Neutrophil (primary cell): Measurements from ENCODE around the gene RPL6.
A peak's percentile ranks its signal among the peaks of the same experiment; 100 is the strongest.
"Not testable (repeated sequence)": the region's sequence is repeated elsewhere in the genome, so short reads cannot be mapped to it uniquely, and the experiment has no call there.

Experiments used
- H3K27ac ChIP-seq: fragments of 200-600 bp; sonication (generic); 2 replicates; pipeline ENCODE4 v1.5.1; 2016; ENCODE audit warnings: mild to moderate bottlenecking, moderate library complexity
- H3K27me3 ChIP-seq: fragments of 200-600 bp; sonication (generic); 2 replicates; pipeline ENCODE4 v1.6.0; 2016; ENCODE audit warnings: mild to moderate bottlenecking
- H3K36me3 ChIP-seq: fragments of 200-600 bp; sonication (generic); 2 replicates; pipeline ENCODE4 v1.5.1; 2017
- H3K4me1 ChIP-seq, 2 experiments: fragments of 200-600 bp in 1 of 2; sonication (generic) in 1 of 2; 1 replicate in 1 of 2; 2 replicates in 1 of 2; pipeline versions ENCODE4 v1.5.1 to v1.6.1; 2013 to 2016; ENCODE audit warnings: low read depth in 1 of 2, low read length in 1 of 2, mild to moderate bottlenecking in 1 of 2, moderate library complexity in 1 of 2; ENCODE audit not compliant: control insufficient read depth in 1 of 2, insufficient read depth in 1 of 2
- H3K4me3 ChIP-seq, 2 experiments: fragments of 200-600 bp in 1 of 2; sonication (generic) in 1 of 2; 1 replicate in 1 of 2; 2 replicates in 1 of 2; pipeline ENCODE4 v1.5.1; 2013 to 2016; ENCODE audit warnings: low read depth in 1 of 2, low read length in 1 of 2, mild to moderate bottlenecking in 1 of 2, moderate library complexity in 1 of 2
- H3K9me3 ChIP-seq: fragments of 200-600 bp; sonication (generic); 2 replicates; pipeline ENCODE4 v1.5.1; 2016
- CTCF ChIP-seq: fragments of 200-600 bp; sonication (generic); IDR thresholded peaks from 2 replicates; pipeline ENCODE4 v1.5.1; 2016; ENCODE audit warnings: antibody characterized with exemption

The RPL6 gene

GRCh38 chr12:112418608-112419296 lies 9.3 kb upstream of the RPL6 start, which contains the start of gene PTPN11:
TSS of gene PTPN11 (plus strand) at chr12:112418947. CDS start at chr12:112419112, 165 bp downstream.
- no peaks in the 10 kb centered on the region for H3K27me3 ChIP-seq
- peak; percentile 30 for TF ChIP-seq CTCF
- H3K27ac ChIP-seq = peak within 1 kb of the TSS; percentile 92
- no peaks in the 10 kb centered on the region for H3K9me3 ChIP-seq
- peak within 1 kb of the TSS; percentile 86 to 97 for H3K4me3 ChIP-seq
- H3K4me1 ChIP-seq = peaks cover 14 to 16% of the 10 kb centered on the region in 2 experiments
- H3K36me3 ChIP-seq = no peaks in the 10 kb centered on the region

- no peaks in the 10 kb centered on the region for H3K27me3 ChIP-seq
- no peaks in the 10 kb centered on the region for H3K36me3 ChIP-seq
- peaks cover 14 to 16% of the 10 kb centered on the region in 2 experiments for H3K4me1 ChIP-seq
- H3K27ac ChIP-seq = peak overlapping the region; percentile 92
- peak overlapping the region; percentile 86 to 97 for H3K4me3 ChIP-seq
- no peak for TF ChIP-seq CTCF
- no peaks in the 10 kb centered on the region for H3K9me3 ChIP-seq
These were observed 8.8 kb upstream of the RPL6 start for GRCh38 chr12:112418273-112418607.

- H3K9me3 ChIP-seq, H3K27me3 ChIP-seq, H3K27ac ChIP-seq, H3K4me3 ChIP-seq, H3K36me3 ChIP-seq: not testable (repeated sequence)
- H3K4me1 ChIP-seq = peaks cover 14 to 16% of the 10 kb centered on the region in 2 experiments
These were observed 6.1 kb upstream of the RPL6 start for GRCh38 chr12:112415457-112415856.

- Histone ChIP-seq H3K4me3 (no peak overlapping the region), H3K27me3 (no peaks in the 10 kb centered on the region), H3K4me1 (peaks cover 7 to 8% of the 10 kb centered on the region in 2 experiments), H3K36me3 (no peaks in the 10 kb centered on the region), H3K27ac (no peak overlapping the region), H3K9me3 (no peaks in the 10 kb centered on the region)
- no peak for TF ChIP-seq CTCF
These were observed 4.6 kb upstream of the RPL6 start for GRCh38 chr12:112413855-112414625.

- peak overlapping the region; percentile 81 for H3K27ac ChIP-seq
These were observed 470 bp upstream of the RPL6 start for GRCh38 chr12:112409906-112410244.

More at GRCh38 chr12:112409906-112410244, 470 bp upstream of the RPL6 start:
- no peaks in the 10 kb centered on the region for H3K27me3 ChIP-seq
- H3K9me3 ChIP-seq = no peaks in the 10 kb centered on the region
- peaks cover 30% of the 10 kb centered on the region for H3K36me3 ChIP-seq
- H3K4me1 ChIP-seq = peaks cover 8 to 12% of the 10 kb centered on the region in 2 experiments
- no peak for TF ChIP-seq CTCF
- peak overlapping the region; percentile 81 to 89 for H3K4me3 ChIP-seq
